ENCODE data around the gene ABCA1. TPM values are rescaled to one million over a fixed set of nuclear protein-coding genes. Genes with fewer than 3 reads are reported as not detected.

Gene ABCA1
- total RNA-seq, 2 donors from 2014 or later, result 12.4 to 19.5 TPM

DNA sequence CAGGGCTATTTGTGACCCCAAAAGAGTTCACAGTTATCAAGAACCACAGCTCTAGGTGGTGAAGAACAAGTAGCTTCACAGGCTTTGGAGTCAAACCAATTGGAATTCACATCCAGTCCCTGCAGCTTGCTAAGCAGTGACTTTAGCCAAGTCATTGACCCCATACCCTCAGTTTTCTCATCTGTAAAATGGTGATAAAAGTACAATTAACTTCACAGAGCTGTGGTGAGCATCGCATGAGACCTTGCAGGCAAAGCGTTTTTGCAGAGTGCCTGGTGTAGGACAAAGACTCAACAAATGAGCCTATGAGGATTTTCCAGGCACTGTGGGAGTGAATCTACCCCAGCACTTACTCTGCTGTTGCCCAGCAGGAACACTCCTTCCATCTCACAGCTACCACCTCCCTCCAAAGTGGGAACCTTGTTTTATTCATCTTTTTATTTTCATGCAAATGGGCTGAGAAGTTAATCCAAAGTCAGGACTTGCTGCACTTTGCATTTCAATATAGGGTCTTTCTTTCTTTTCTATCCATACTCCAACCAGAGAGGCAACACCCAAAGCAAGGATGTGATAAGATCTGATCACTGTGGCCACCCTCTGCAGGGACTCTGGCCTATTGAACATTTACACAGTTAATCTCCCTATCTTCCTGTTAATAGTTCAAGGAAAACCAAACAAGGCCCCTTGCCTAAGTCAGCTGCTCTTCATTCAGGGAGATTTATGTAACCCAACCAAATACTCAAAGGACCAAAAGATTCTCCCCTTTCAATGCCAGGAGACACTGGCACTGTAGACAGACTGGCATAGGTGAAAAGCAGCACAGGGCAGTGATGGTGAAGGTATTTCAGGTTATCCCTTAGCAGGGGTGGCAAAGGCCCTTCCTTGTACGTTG is 41.9 kb downstream of the ABCA1 start:
- H3K4me3 Mint-ChIP-seq, result no peak overlapping the region
- peaks cover 2% of the 10 kb centered on the region in 2 donors for H3K36me3 Mint-ChIP-seq (ENCODE audit: insufficient read depth in 2 of 2)
- no peak overlapping the region for H3K27ac Mint-ChIP-seq
- ATAC-seq (replicated peaks in 1 of 2) (no peak), DNase-seq (no peak)
- no peaks in the 10 kb centered on the region for H3K9me3 Mint-ChIP-seq
- no peaks in the 10 kb centered on the region for H3K4me1 Mint-ChIP-seq (ENCODE audit: low read depth)
- no peaks in the 10 kb centered on the region for H3K27me3 Mint-ChIP-seq (ENCODE audit: low read depth)

DNA sequence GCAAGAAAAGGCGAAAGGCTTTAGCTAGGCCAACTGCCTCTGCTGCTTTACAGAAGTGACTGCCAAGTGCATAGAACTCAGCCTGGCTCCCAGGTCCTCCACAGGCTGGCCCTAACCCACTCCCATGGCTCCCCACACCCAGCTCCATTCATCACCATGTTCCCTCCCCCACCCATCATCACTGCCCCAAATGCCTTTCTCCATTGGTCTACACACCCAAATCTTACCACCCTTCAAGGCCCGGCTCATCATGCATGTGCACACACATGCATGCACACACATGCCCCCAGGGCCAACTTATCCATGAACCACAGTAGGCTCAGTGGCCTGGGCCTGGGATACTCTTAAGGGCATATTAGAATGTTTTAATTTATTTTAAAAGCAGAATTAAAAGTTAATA is 44.8 kb downstream of the ABCA1 start:
- ATAC-seq (replicated peaks in 1 of 2), result no peak
- no peaks in the 10 kb centered on the region for H3K27me3 Mint-ChIP-seq (ENCODE audit: low read depth)
- no peaks in the 10 kb centered on the region for H3K9me3 Mint-ChIP-seq
- H3K27ac Mint-ChIP-seq, result no peak overlapping the region
- no peaks in the 10 kb centered on the region for H3K4me1 Mint-ChIP-seq (ENCODE audit: low read depth)
- H3K4me3 Mint-ChIP-seq, result no peak overlapping the region
- peaks cover 0 to 2% of the 10 kb centered on the region in 2 donors for H3K36me3 Mint-ChIP-seq (ENCODE audit: insufficient read depth in 2 of 2)
- DNase-seq, result no peak

DNA sequence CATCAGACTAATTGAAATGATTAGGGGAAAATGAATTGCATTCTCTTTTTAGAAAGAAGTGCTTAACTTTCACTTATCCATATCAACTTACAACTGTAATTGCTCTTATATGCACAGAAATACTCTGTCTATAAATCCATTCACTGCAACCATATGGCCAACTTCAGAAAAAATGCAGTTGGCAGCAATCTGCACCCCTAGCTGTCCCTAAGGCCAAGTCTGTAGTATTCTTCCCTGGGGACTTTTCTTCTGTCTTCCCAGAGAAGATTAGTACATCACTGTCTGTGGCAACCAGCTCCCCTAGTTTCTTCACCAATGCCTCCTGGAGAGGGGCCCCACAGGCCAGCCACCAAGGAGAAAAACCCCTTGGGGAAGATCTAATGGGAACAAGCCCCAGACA is 45.4 kb downstream of the ABCA1 start:
- peaks cover 2 to 4% of the 10 kb centered on the region in 2 donors for H3K36me3 Mint-ChIP-seq (ENCODE audit: insufficient read depth in 2 of 2)
- no peak for ATAC-seq (replicated peaks in 1 of 2)
- H3K9me3 Mint-ChIP-seq, result no peaks in the 10 kb centered on the region
- H3K4me3 Mint-ChIP-seq, result no peak overlapping the region
- H3K27ac Mint-ChIP-seq, result no peak overlapping the region
- H3K4me1 Mint-ChIP-seq (ENCODE audit: low read depth), result no peaks in the 10 kb centered on the region
- no peak for DNase-seq
- no peaks in the 10 kb centered on the region for H3K27me3 Mint-ChIP-seq (ENCODE audit: low read depth)

DNA sequence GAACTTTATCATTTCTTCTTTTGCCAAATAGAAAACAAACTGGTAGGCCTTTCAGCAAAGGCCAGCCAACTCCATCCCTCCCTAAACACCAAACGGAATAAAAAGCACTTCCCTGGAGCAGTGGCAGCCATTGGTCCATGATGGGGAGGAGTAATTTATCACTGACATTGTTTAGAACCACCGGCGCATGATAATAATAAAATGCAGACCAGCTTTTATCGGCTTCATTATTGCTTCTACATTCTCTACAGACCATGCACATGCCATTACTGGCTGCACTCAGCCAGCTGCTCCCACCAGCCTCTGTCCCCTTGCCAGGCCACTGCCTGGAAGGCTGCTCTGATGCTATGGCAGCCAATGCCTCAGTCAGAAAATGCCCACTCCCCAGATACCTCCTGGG is 45.9 kb downstream of the ABCA1 start:
- Mint-ChIP-seq H3K4me3 (no peak overlapping the region), H3K27ac (no peak overlapping the region), H3K9me3 (no peaks in the 10 kb centered on the region), H3K36me3 (ENCODE audit: insufficient read depth in 2 of 2) (peaks cover 2 to 4% of the 10 kb centered on the region in 2 donors), H3K27me3 (ENCODE audit: low read depth) (no peaks in the 10 kb centered on the region), H3K4me1 (ENCODE audit: low read depth) (no peaks in the 10 kb centered on the region)
- DNase-seq (no peak), ATAC-seq (replicated peaks in 1 of 2) (no peak)

DNA sequence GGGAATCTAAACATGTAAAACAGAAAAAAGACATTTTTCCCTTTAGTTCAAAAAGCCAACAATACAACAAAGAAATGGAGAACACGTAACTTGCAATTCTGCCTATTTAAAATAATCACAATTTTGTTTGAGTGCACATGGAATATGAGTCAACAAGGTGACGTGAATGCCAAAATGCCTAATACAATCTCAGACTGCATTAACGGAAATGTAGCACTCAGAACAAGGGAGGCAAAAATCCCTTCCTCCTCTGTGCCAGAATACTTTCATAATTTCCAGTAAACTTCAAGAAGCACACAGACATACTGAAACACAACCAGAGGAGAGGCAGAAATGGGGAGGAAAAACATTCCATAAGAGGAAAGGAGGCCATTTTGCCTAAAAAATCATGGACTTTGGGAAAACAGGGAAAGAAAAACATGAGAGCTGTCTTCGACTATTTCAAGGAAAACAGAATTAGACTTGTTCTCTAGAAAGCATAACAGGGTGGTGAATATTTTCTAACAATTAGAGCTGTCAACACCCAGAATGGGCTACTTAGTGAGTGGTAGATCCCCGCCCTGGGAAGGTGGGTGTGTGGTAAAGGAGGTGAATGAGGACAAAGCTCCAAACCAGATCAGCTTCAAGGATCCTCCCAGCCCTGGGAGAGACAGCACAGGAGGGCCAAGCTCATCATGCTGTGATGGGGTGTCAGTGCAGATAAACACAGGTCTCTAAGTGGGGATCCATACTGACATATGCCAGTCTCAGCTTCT is 48.2 kb downstream of the ABCA1 start:
- Mint-ChIP-seq H3K27me3 (ENCODE audit: low read depth) (no peaks in the 10 kb centered on the region), H3K4me3 (no peak overlapping the region), H3K4me1 (ENCODE audit: low read depth) (no peaks in the 10 kb centered on the region), H3K27ac (no peak overlapping the region), H3K9me3 (no peaks in the 10 kb centered on the region), H3K36me3 (ENCODE audit: insufficient read depth in 2 of 2) (peaks cover 0 to 4% of the 10 kb centered on the region in 2 donors)
- no peak for ATAC-seq (replicated peaks in 1 of 2)
- no peak for DNase-seq

DNA sequence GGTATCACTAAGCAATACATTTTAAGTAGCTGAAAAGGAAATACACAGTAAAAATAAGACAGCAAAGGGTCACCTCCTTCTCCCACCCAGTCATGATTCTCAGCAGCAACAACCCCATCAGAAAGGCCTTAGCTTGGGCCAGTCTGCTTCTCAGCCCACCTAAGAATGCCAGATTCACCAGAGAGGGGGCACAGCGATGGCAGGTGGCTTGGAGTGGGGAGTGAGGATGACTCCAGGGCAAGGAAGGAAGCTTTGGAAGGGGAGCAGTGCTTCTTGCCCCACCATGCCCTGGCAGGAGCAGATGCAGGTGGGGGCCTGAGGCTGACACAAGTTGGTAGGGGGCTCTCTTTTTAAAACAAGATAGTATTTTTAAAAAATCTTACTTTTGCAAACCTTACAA is 51.4 kb downstream of the ABCA1 start:
- Mint-ChIP-seq H3K4me3 (no peak overlapping the region), H3K9me3 (no peaks in the 10 kb centered on the region), H3K4me1 (ENCODE audit: low read depth) (peaks cover 7% of the 10 kb centered on the region), H3K27me3 (ENCODE audit: low read depth) (no peaks in the 10 kb centered on the region), H3K27ac (no peak overlapping the region), H3K36me3 (ENCODE audit: insufficient read depth in 2 of 2) (peaks cover 0 to 4% of the 10 kb centered on the region in 2 donors)
- no peak for ATAC-seq (replicated peaks in 1 of 2)
- no peak for DNase-seq

DNA sequence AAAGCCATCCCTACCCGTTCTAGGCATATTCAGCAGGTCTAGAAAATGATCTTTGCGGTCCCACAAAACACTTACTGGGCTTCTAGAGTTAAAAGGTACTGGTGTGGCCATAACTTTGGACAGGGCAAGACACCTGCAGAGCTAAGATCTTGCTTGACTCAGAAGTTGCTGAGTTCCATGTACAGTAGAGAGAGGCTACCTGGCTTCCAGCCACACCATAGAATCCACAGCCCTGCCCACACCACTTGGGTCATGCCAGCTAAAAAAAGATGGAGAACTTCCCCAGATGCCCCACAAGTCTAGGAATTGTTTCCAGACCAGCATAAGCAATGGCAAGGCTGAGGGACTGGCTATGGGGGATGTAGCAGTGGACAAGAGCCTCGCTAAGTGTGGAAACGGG is 52.1 kb downstream of the ABCA1 start:
- ATAC-seq (replicated peaks in 1 of 2), result no peak
- Mint-ChIP-seq H3K4me3 (no peak overlapping the region), H3K4me1 (ENCODE audit: low read depth) (peaks cover 7% of the 10 kb centered on the region), H3K27me3 (ENCODE audit: low read depth) (no peaks in the 10 kb centered on the region), H3K27ac (no peak overlapping the region), H3K36me3 (ENCODE audit: insufficient read depth in 2 of 2) (peaks cover 0 to 4% of the 10 kb centered on the region in 2 donors), H3K9me3 (no peaks in the 10 kb centered on the region)
- no peak for DNase-seq

DNA sequence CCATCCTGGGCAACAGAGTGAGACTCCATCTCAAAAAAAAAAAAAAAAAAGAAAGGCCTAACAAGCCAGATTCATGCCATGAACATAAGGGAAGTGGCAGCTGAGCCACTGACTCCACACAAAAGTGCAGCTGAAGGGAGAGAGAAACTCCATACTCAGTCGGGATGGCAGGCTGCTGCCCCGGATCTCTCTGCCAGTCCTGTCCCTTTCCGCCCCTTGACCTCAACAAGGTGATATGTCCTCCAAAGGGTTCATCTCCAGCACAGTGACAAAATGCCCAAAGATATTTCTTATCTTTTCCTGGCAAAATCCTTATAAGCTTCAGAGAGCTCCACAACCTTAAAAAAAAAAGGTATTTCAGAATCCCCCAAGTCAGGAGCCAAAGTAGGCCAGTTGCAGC is 52.6 kb downstream of the ABCA1 start:
- Mint-ChIP-seq H3K27me3 (ENCODE audit: low read depth) (no peaks in the 10 kb centered on the region), H3K9me3 (no peaks in the 10 kb centered on the region), H3K36me3 (ENCODE audit: insufficient read depth in 2 of 2) (peaks cover 0 to 4% of the 10 kb centered on the region in 2 donors), H3K4me3 (no peak overlapping the region), H3K4me1 (ENCODE audit: low read depth) (peaks cover 7% of the 10 kb centered on the region), H3K27ac (no peak overlapping the region)
- DNase-seq (no peak), ATAC-seq (replicated peaks in 1 of 2) (no peak)

DNA sequence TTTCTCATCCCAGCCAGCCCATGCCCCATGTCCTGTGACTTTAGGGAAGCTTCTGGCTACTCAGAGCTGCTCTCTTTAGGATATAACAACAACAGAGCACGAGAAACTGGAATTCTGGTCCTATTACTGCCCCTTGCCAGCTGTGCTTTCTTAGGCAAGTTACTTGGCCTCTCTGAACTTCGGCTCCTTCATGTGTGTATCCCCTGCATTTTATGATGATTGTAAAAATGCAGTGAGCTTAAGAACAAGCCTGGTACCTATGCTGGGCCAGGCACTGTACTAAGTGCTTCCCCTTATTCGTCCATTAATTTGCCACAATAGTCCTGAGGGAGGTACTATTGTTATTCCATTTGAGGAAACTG is 54.5 kb downstream of the ABCA1 start:
- Mint-ChIP-seq H3K36me3 (ENCODE audit: insufficient read depth in 2 of 2) (peaks cover 0 to 4% of the 10 kb centered on the region in 2 donors), H3K27me3 (ENCODE audit: low read depth) (no peaks in the 10 kb centered on the region)
- no peak for ATAC-seq (replicated peaks in 1 of 2)

DNA sequence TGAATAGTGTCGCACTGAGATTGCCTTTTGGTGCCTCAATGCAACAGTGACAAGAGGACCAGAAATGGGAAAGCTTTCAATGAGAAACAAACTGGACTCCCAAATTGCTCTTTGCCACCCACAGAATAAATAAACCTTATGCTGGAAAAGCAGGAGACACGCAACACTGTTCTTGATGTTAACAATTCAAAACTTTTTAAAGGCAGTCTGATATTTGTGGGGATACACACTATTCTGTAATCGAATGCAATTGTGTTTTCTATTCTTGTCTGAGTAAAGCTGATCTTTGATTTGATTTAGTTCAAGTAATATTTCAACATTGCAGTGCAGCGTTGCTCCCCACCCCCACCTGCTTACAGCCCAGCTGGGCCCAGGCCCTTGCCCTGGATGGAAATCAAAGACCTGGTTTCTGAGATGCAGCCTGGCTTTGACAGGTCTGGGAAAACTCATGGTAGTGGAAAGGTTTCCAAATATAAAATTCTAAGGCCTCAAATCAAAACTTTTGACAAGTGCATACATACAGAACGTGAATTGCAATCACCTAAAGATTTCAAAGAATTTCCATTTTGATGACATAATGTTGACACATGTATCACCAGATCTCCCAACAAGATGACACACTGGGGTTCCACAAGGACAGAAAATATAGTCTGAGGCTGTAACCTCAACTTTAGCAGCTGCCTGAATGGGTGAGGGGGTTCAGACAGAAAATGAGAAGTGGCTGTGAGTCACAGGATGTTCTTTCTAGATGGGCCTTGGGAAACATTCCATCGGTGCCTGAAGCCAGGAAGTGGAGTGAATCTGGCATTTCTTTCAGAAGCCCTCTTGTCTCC is 55.1 kb downstream of the ABCA1 start:
- ATAC-seq (replicated peaks in 1 of 2) (peak; percentile 57 to 63), DNase-seq (no peak)
- H3K36me3 Mint-ChIP-seq (ENCODE audit: insufficient read depth in 2 of 2), result peaks cover 0 to 3% of the 10 kb centered on the region in 2 donors

More for the DNA sequence above, 54.5 kb downstream of the ABCA1 start:
- no peaks in the 10 kb centered on the region for H3K9me3 Mint-ChIP-seq
- H3K4me1 Mint-ChIP-seq (ENCODE audit: low read depth), result peaks cover 7% of the 10 kb centered on the region
- H3K27ac Mint-ChIP-seq, result no peak overlapping the region
- no peak for DNase-seq
- no peak overlapping the region for H3K4me3 Mint-ChIP-seq

DNA sequence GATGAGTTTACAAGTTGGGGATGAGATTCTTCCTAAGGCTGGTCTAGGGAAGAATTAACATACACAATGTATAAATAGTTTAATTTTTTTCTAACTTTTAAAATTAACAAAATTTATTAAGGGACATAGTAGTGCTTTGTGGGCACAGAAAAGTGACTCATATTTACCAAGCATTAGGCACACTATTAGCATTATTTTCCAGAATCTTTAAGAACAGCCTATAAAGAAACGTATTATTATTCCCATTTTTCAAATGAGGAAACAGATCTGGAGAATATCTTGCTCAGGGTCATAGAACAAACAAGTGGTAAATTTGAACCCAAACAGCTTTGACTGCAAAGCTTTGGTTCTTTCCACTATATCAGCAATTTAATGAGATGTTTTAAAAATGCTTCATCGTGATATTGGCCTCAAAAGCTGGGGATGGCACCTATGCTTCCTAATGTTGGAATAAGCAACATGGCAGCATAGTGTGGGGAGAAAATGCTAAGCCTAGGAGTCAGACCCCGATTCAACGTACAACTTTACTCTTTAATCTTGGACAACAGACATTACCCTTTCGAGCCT is 55.9 kb downstream of the ABCA1 start:
- DNase-seq (no peak), ATAC-seq (replicated peaks in 1 of 2) (no peak)
- no peaks in the 10 kb centered on the region for H3K27me3 Mint-ChIP-seq (ENCODE audit: low read depth)
- H3K36me3 Mint-ChIP-seq (ENCODE audit: insufficient read depth in 2 of 2), result no peaks in the 10 kb centered on the region
- H3K27ac Mint-ChIP-seq, result no peak overlapping the region
- no peak overlapping the region for H3K4me3 Mint-ChIP-seq
- H3K4me1 Mint-ChIP-seq (ENCODE audit: low read depth), result peaks cover 7% of the 10 kb centered on the region
- no peaks in the 10 kb centered on the region for H3K9me3 Mint-ChIP-seq

More for the DNA sequence above, 55.1 kb downstream of the ABCA1 start:
- H3K4me3 Mint-ChIP-seq, result no peak overlapping the region
- H3K27me3 Mint-ChIP-seq (ENCODE audit: low read depth), result no peaks in the 10 kb centered on the region
- no peaks in the 10 kb centered on the region for H3K9me3 Mint-ChIP-seq
- no peak overlapping the region for H3K27ac Mint-ChIP-seq
- peaks cover 7% of the 10 kb centered on the region for H3K4me1 Mint-ChIP-seq (ENCODE audit: low read depth)

DNA sequence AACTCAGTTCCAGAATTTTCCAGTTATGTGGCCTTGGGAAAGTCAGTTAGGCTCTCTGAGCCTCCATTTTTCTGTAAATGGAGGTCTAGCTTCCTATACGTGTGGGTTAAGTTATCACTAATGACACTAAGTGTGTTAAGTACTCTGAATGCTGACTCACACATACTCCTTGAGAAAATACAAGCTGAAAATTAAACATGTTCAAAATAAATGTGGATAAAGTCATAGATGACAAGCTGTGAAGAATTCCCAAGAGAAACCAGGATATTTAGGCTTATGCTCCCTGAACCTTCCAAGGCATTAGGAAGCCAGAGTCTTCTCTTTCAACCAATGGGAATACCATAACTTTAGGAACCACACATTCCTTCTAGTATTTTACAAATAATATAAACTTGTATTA is 58.1 kb downstream of the ABCA1 start:
- H3K4me1 Mint-ChIP-seq (ENCODE audit: low read depth), result peaks cover 7% of the 10 kb centered on the region
- no peak overlapping the region for H3K27ac Mint-ChIP-seq
- no peak for ATAC-seq (replicated peaks in 1 of 2)
- DNase-seq, result no peak
- no peaks in the 10 kb centered on the region for H3K9me3 Mint-ChIP-seq
- no peaks in the 10 kb centered on the region for H3K27me3 Mint-ChIP-seq (ENCODE audit: low read depth)
- H3K36me3 Mint-ChIP-seq (ENCODE audit: insufficient read depth in 2 of 2), result no peaks in the 10 kb centered on the region
- H3K4me3 Mint-ChIP-seq, result no peak overlapping the region

All from activated T-cell treated with anti-CD3 and anti-CD28 coated beads, Interleukin-2, amount 50 U/mL, for 72 hours (primary cell).